K562 (cell line): ENCODE measurements around the gene DUS1L. TPM values are rescaled to one million over a fixed set of nuclear protein-coding genes. Genes with fewer than 3 reads are reported as not detected.
A peak's percentile ranks its signal among the peaks of the same experiment; 100 is the strongest.

Source experiments
- ELF4 ChIP-seq: fragments of 450-650 bp; formaldehyde crosslinking; IDR thresholded peaks from 2 replicates; pipeline ENCODE4 v1.4.0; 2022; ENCODE audit warnings: missing genetic modification characterization
- FOXP1 ChIP-seq: sonication (generic); formaldehyde crosslinking; IDR thresholded peaks from 2 replicates; pipeline ENCODE4 v1.8.0; 2022; ENCODE audit warnings: mild to moderate bottlenecking, missing genetic modification reagents
- LARP7 ChIP-seq: fragments of 450-650 bp; IDR thresholded peaks from 2 replicates; pipeline ENCODE4 v1.6.1; 2016
- MEIS2 ChIP-seq: fragments of 450-650 bp; IDR thresholded peaks from 2 replicates; pipeline ENCODE4 v1.6.1; 2014; ENCODE audit warnings: mild to moderate bottlenecking; ENCODE audit not compliant: partially characterized antibody
- PYGO2 ChIP-seq: fragments of 450-650 bp; IDR thresholded peaks from 2 replicates; pipeline ENCODE4 v1.6.1; 2016; ENCODE audit warnings: mild to moderate bottlenecking, missing genetic modification characterization, moderate library complexity, missing compliant biosample characterization
- RBM14 ChIP-seq: fragments of 200-400 bp; formaldehyde crosslinking; IDR thresholded peaks from 2 replicates; pipeline ENCODE4 v1.6.1; 2018; ENCODE audit warnings: low read depth, mild to moderate bottlenecking, low read length, moderate library complexity, borderline replicate concordance; ENCODE audit not compliant: insufficient read depth
- RCOR1 ChIP-seq, 2 experiments: IDR thresholded peaks; 2 replicates each; pipeline ENCODE4 v1.6.1; 2012; ENCODE audit warnings: low read depth in 2 of 2, low read length in 2 of 2, borderline replicate concordance in 1 of 2, improper control_type of control experiment in 1 of 2
- ZNF232 ChIP-seq: sonication (generic); formaldehyde crosslinking; IDR thresholded peaks from 2 replicates; pipeline ENCODE4 v1.8.0; 2022; ENCODE audit warnings: mild to moderate bottlenecking, missing genetic modification reagents
- ZNF282 ChIP-seq: sonication (generic); formaldehyde crosslinking; IDR thresholded peaks from 2 replicates; pipeline ENCODE4 v1.8.1; 2023; ENCODE audit warnings: missing genetic modification reagents
- ZNF316 ChIP-seq: fragments of 450-650 bp; IDR thresholded peaks from 2 replicates; pipeline ENCODE4 v1.6.1; 2016
- ZNF408 ChIP-seq: fragments of 250-450 bp; sonication (Bioruptor Pico); IDR thresholded peaks from 2 replicates; pipeline ENCODE4 v1.4.0; 2020; ENCODE audit warnings: low read depth, mild to moderate bottlenecking, moderate library complexity
- polyA plus RNA-seq, 8 experiments: library from polyadenylated mRNA; depleted of rRNA in 4 of 8; stranded (reverse) in 5 of 8; unstranded in 3 of 8; fragments of >200 nt; fragmentation: Nextera tagmentation in 2 of 8; fragmentation: Illumina TruSeq in 1 of 8; extraction: Ambion mirVana in 2 of 8; extraction: Trizol in 1 of 8; gene quantifications; 2 replicates each; pipeline versions ENCODE4 v1.2.1 to v1.2.3, GENCODE V29; 2011 to 2014; ENCODE audit warnings: inconsistent platforms in 1 of 8, missing spikeins in 1 of 8
- total RNA-seq, 7 experiments: library from RNA; depleted of rRNA in 6 of 7; stranded (reverse); fragments of >200 nt in 6 of 7; fragmentation: Illumina TruSeq in 2 of 7; extraction: Trizol in 2 of 7; gene quantifications; 2 replicates each; pipeline versions ENCODE4 v1.2.1 to v1.2.3, GENCODE V29; 2011 to 2021; ENCODE audit warnings: low replicate concordance in 1 of 7
- TF ChIP-seq, protein P1 (sequence below): fragments of 450-650 bp; conservative IDR thresholded peaks from 2 replicates; pipeline ENCODE4 v1.6.1; 2016; ENCODE audit warnings: missing genetic modification characterization, low read depth, mild to moderate bottlenecking, control low read depth, missing compliant biosample characterization
- TF ChIP-seq, protein P2 (sequence below): sonication (generic); formaldehyde crosslinking; IDR thresholded peaks from 2 replicates; pipeline ENCODE4 v1.8.0; 2022; ENCODE audit warnings: mild to moderate bottlenecking, missing genetic modification reagents
- TF ChIP-seq, protein P3 (sequence below), 2 experiments: fragments of 450-650 bp in 1 of 2; sonication (generic) in 1 of 2; formaldehyde crosslinking in 1 of 2; IDR thresholded peaks; 2 replicates each; pipeline versions ENCODE4 v1.7.1 to v1.9.0; 2016 to 2022; ENCODE audit warnings: inconsistent platforms in 1 of 2, mild to moderate bottlenecking in 1 of 2, missing genetic modification reagents in 1 of 2

Gene DUS1L
- total and polyA plus RNA-seq, 9 of the 15 experiments (the other 6 are each of a cell fraction or from before 2014, with no cell fraction given) = 7.8 to 210 (median 83.9) TPM

DNA sequence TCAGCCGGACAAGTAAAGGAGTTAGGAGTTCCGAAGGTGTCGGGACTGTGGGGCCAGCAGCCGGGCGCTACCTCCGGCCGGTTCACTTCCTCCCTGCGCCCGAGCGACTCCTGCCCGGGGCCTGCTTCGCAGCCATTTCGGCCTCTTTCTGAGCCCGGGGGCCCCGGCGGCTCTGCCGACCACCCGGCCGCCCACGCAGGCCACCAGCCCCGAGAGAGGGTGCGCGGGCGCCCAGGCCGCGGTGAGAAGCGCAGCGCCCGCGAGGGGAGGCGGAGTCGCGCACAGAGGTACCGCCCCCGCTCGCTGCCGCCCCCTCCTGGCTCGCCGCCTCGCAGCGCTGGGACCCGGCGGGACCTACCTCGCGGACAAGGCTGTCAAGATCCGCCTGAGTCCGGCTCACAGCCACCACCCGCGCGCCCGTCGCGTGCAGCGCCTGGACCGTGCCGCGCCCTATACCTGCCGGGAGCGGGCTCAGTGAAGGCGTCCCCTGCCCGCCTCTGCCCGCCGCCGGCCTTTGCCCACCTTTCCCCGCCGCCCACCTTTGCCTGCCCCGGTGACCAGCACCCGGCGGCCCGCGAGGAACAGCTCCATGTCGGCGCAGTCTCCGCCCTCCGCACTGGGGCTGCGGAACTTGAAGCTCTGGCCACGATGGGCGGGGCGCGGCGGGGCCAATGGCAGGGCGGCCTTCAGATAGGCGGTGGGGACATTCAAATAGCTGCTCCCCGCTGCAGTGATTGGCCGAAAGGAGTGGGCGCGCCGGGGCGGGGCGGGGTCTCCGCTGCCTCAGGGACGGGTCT is 28.3 kb downstream of the DUS1L start, which contains the start of gene DCXR (continued):
- no peak for TF ChIP-seq ZNF408 (CRISPR knock-in tag)
- no peak for TF ChIP-seq ZNF232
- no peak for TF ChIP-seq RBM14
- TF ChIP-seq, protein P1, sequence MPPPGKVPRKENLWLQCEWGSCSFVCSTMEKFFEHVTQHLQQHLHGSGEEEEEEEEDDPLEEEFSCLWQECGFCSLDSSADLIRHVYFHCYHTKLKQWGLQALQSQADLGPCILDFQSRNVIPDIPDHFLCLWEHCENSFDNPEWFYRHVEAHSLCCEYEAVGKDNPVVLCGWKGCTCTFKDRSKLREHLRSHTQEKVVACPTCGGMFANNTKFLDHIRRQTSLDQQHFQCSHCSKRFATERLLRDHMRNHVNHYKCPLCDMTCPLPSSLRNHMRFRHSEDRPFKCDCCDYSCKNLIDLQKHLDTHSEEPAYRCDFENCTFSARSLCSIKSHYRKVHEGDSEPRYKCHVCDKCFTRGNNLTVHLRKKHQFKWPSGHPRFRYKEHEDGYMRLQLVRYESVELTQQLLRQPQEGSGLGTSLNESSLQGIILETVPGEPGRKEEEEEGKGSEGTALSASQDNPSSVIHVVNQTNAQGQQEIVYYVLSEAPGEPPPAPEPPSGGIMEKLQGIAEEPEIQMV = no peak
- TF ChIP-seq, protein P2, sequence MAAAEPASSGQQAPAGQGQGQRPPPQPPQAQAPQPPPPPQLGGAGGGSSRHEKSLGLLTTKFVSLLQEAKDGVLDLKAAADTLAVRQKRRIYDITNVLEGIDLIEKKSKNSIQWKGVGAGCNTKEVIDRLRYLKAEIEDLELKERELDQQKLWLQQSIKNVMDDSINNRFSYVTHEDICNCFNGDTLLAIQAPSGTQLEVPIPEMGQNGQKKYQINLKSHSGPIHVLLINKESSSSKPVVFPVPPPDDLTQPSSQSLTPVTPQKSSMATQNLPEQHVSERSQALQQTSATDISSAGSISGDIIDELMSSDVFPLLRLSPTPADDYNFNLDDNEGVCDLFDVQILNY (CRISPR knock-in tag) = no peak
- TF ChIP-seq RCOR1 (IDR thresholded peaks at IDR 0.05; ENCODE audit: borderline replicate concordance in 1 of 2, low read depth in 2 of 2, low read length in 2 of 2) = peak in 1 of 2 experiments; percentile 36; a peak in 1 of 4 replicates
- TF ChIP-seq FOXP1 (CRISPR knock-in tag) = peak; percentile 98
- peak; percentile 67; the same call in 1 of the 2 replicates for TF ChIP-seq ZNF282 (CRISPR knock-in tag)
- TF ChIP-seq MEIS2 = peak; percentile 62
- TF ChIP-seq PYGO2 = no peak
- no peak; the same call in 1 of the 2 replicates for TF ChIP-seq LARP7
- TF ChIP-seq ZNF316 = no peak
- TF ChIP-seq, protein P3, sequence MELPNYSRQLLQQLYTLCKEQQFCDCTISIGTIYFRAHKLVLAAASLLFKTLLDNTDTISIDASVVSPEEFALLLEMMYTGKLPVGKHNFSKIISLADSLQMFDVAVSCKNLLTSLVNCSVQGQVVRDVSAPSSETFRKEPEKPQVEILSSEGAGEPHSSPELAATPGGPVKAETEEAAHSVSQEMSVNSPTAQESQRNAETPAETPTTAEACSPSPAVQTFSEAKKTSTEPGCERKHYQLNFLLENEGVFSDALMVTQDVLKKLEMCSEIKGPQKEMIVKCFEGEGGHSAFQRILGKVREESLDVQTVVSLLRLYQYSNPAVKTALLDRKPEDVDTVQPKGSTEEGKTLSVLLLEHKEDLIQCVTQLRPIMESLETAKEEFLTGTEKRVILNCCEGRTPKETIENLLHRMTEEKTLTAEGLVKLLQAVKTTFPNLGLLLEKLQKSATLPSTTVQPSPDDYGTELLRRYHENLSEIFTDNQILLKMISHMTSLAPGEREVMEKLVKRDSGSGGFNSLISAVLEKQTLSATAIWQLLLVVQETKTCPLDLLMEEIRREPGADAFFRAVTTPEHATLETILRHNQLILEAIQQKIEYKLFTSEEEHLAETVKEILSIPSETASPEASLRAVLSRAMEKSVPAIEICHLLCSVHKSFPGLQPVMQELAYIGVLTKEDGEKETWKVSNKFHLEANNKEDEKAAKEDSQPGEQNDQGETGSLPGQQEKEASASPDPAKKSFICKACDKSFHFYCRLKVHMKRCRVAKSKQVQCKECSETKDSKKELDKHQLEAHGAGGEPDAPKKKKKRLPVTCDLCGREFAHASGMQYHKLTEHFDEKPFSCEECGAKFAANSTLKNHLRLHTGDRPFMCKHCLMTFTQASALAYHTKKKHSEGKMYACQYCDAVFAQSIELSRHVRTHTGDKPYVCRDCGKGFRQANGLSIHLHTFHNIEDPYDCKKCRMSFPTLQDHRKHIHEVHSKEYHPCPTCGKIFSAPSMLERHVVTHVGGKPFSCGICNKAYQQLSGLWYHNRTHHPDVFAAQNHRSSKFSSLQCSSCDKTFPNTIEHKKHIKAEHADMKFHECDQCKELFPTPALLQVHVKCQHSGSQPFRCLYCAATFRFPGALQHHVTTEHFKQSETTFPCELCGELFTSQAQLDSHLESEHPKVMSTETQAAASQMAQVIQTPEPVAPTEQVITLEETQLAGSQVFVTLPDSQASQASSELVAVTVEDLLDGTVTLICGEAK (IDR thresholded peaks at IDR 0.05) = peak; percentile 38; the same call in 1 of the 2 replicates
- TF ChIP-seq, protein P3 (CRISPR knock-in tag; IDR thresholded peaks at IDR 0.05) = no peak
- TF ChIP-seq ELF4 (CRISPR knock-in tag) = 0 out of 2 replicates have a peak, but pooled peaks have one; percentile 30
